ENCODE results near the gene PNPLA1.
A peak's percentile ranks its signal among the peaks of the same experiment; 100 is the strongest.
"Not testable (repeated sequence)": the region's sequence is repeated elsewhere in the genome, so short reads cannot be mapped to it uniquely, and the experiment has no call there.

Gene PNPLA1

GRCh38 chr6:36334832-36335459, 65.1 kb downstream of the PNPLA1 start:
- no peak for DNase-seq (ENCODE audit: low read depth in 4 of 4, low spot score in 1 of 4)

- no peak for DNase-seq (ENCODE audit: low read depth in 4 of 4, low spot score in 1 of 4)
Measured at GRCh38 chr6:36335465-36336207, 65.8 kb downstream of the PNPLA1 start.

- DNase-seq (ENCODE audit: low read depth in 4 of 4, low spot score in 1 of 4): no peak
Measured at GRCh38 chr6:36336208-36336710, 66.4 kb downstream of the PNPLA1 start.

- DNase-seq (ENCODE audit: low read depth in 4 of 4, low spot score in 1 of 4): no peak
Measured at GRCh38 chr6:36336779-36337241, 67.0 kb downstream of the PNPLA1 start, which contains the start of gene BNIP5. TSS of gene BNIP5 (minus strand) at chr6:36336888. CDS start at chr6:36330690, 6,198 bp downstream.

- no peak for DNase-seq (ENCODE audit: low read depth in 4 of 4, low spot score in 1 of 4)
Measured at GRCh38 chr6:36337814-36338213, 68.0 kb downstream of the PNPLA1 start.

GRCh38 chr6:36338223-36338622, 68.4 kb downstream of the PNPLA1 start:
- DNase-seq (ENCODE audit: low read depth in 4 of 4, low spot score in 1 of 4): not testable (repeated sequence)

- no peak for DNase-seq (ENCODE audit: low read depth in 4 of 4, low spot score in 1 of 4)
Measured at GRCh38 chr6:36339146-36339545, 69.3 kb downstream of the PNPLA1 start.

GRCh38 chr6:36340306-36340617, 70.4 kb downstream of the PNPLA1 start:
- no peak for DNase-seq (ENCODE audit: low read depth in 4 of 4, low spot score in 1 of 4)

GRCh38 chr6:36340618-36341454, 71.0 kb downstream of the PNPLA1 start:
- peak; percentile 60 to 64 (median 60) for DNase-seq (ENCODE audit: low read depth in 4 of 4, low spot score in 1 of 4)

- DNase-seq (ENCODE audit: low read depth in 4 of 4, low spot score in 1 of 4): no peak
Measured at GRCh38 chr6:36343109-36343680, 73.3 kb downstream of the PNPLA1 start.

- DNase-seq (ENCODE audit: low read depth in 4 of 4, low spot score in 1 of 4): no peak
Measured at GRCh38 chr6:36345681-36346466, 76.0 kb downstream of the PNPLA1 start.

GRCh38 chr6:36346486-36347273, 76.8 kb downstream of the PNPLA1 start:
- no peak for DNase-seq (ENCODE audit: low read depth in 4 of 4, low spot score in 1 of 4)

- no peak for DNase-seq (ENCODE audit: low read depth in 4 of 4, low spot score in 1 of 4)
Measured at GRCh38 chr6:36347621-36348020, 77.8 kb downstream of the PNPLA1 start.

- DNase-seq (ENCODE audit: low read depth in 4 of 4, low spot score in 1 of 4): no peak
Measured at GRCh38 chr6:36349240-36349639, 79.4 kb downstream of the PNPLA1 start.

GRCh38 chr6:36350082-36350481, 80.2 kb downstream of the PNPLA1 start:
- DNase-seq (ENCODE audit: low read depth in 4 of 4, low spot score in 1 of 4): no peak

GRCh38 chr6:36350681-36351571, 81.1 kb downstream of the PNPLA1 start:
- no peak for DNase-seq (ENCODE audit: low read depth in 4 of 4, low spot score in 1 of 4)

GRCh38 chr6:36352477-36353157, 82.8 kb downstream of the PNPLA1 start:
- no peak for DNase-seq (ENCODE audit: low read depth in 4 of 4, low spot score in 1 of 4)

GRCh38 chr6:36353411-36353915, 83.6 kb downstream of the PNPLA1 start:
- no peak for DNase-seq (ENCODE audit: low read depth in 4 of 4, low spot score in 1 of 4)
